A673 (cell line): Measurements from ENCODE around the gene BHLHA15.

Experiments
- EZH2 ChIP-seq: fragments of 200-600 bp; sonication (generic); IDR thresholded peaks from 2 replicates; pipeline ENCODE4 v1.6.1; 2017; ENCODE audit warnings: borderline replicate concordance, low read depth, mild to moderate bottlenecking, mixed read lengths, antibody characterized with exemption, low read length; ENCODE audit not compliant: poor library complexity, severe bottlenecking
- TF ChIP-seq, protein P1 (sequence below): fragments of 300-800, 200-600 bp; sonication (generic); conservative IDR thresholded peaks from 2 replicates; pipeline ENCODE4 v1.5.1; 2017; ENCODE audit warnings: low read depth, mild to moderate bottlenecking, antibody characterized with exemption, low read length, moderate library complexity, mixed read lengths

DNA sequence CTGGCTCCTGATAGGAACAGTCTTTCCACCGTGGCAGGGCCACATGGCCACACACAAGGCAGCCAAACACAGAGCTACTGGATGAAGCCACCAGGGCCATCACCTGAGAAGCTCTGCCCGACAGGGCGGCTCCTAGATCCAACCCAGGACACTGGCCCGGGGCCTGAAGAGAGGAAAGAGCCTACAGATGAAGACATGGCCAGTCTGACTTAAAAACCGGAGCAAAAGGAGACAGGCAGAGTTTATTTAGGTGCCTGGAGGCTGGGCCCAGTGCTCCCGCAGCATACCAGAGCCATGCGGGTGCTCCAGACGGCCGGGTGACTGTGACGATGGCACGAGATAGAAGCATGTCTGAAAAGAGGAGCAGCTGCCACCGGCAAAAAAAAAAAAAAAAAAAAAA, 36.9 kb downstream of the BHLHA15 start:
- TF ChIP-seq, protein P1, sequence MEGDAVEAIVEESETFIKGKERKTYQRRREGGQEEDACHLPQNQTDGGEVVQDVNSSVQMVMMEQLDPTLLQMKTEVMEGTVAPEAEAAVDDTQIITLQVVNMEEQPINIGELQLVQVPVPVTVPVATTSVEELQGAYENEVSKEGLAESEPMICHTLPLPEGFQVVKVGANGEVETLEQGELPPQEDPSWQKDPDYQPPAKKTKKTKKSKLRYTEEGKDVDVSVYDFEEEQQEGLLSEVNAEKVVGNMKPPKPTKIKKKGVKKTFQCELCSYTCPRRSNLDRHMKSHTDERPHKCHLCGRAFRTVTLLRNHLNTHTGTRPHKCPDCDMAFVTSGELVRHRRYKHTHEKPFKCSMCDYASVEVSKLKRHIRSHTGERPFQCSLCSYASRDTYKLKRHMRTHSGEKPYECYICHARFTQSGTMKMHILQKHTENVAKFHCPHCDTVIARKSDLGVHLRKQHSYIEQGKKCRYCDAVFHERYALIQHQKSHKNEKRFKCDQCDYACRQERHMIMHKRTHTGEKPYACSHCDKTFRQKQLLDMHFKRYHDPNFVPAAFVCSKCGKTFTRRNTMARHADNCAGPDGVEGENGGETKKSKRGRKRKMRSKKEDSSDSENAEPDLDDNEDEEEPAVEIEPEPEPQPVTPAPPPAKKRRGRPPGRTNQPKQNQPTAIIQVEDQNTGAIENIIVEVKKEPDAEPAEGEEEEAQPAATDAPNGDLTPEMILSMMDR: no peak
- no peak for TF ChIP-seq EZH2
